GM23338 (cell line): ENCODE data around the gene EXOC3L4.

Source experiments
- CREB1 ChIP-seq: fragments of 250-450 bp; sonication (Bioruptor Pico); IDR thresholded peaks from 2 replicates; pipeline ENCODE4 v1.5.0; 2020; ENCODE audit warnings: low read depth, mild to moderate bottlenecking, moderate library complexity
- CTCF ChIP-seq, 2 experiments: fragments of 200-600 bp in 1 of 2; sonication (generic) in 1 of 2; conservative IDR thresholded peaks; 2 replicates each; pipeline versions ENCODE4 v1.5.1 to v1.6.1; 2016 to 2017; ENCODE audit warnings: antibody characterized with exemption in 2 of 2, low read depth in 2 of 2, mild to moderate bottlenecking in 2 of 2, moderate library complexity in 1 of 2
- EZH2 ChIP-seq: fragments of 200-600 bp; sonication (generic); IDR thresholded peaks from one replicate; pipeline ENCODE4 v1.8.0; 2017; ENCODE audit warnings: antibody characterized with exemption, mild to moderate bottlenecking, low read depth; ENCODE audit not compliant: unreplicated experiment
- EZH2phosphoT487 ChIP-seq: fragments of 200-600 bp; sonication (generic); IDR thresholded peaks from one replicate; pipeline ENCODE4 v1.8.1; 2018; ENCODE audit warnings: antibody characterized with exemption; ENCODE audit not compliant: unreplicated experiment
- JUNB ChIP-seq: IDR thresholded peaks from one replicate; pipeline ENCODE4 v1.6.1; 2016; ENCODE audit warnings: antibody characterized with exemption; ENCODE audit not compliant: unreplicated experiment
- NANOG ChIP-seq: IDR thresholded peaks from 2 replicates; pipeline ENCODE4 v1.6.1; 2016; ENCODE audit warnings: antibody characterized with exemption, borderline replicate concordance
- POLR2AphosphoS5 ChIP-seq: IDR thresholded peaks from 2 replicates; pipeline ENCODE4 v1.6.1; 2016; ENCODE audit warnings: antibody characterized with exemption, low read depth
- ZNF114 ChIP-seq: fragments of 250-450 bp; sonication (Bioruptor Pico); IDR thresholded peaks from 2 replicates; pipeline ENCODE4 v1.5.0; 2020; ENCODE audit warnings: mild to moderate bottlenecking, moderate library complexity
- ZNF331 ChIP-seq: fragments of 250-450 bp; sonication (Bioruptor Pico); IDR thresholded peaks from 2 replicates; pipeline ENCODE4 v1.5.0; 2020; ENCODE audit warnings: low read depth, mild to moderate bottlenecking, moderate library complexity
- ZNF462 ChIP-seq: fragments of 250-450 bp; sonication (Bioruptor Pico); IDR thresholded peaks from 2 replicates; pipeline ENCODE4 v1.5.0; 2020; ENCODE audit warnings: mild to moderate bottlenecking, moderate library complexity
- TF ChIP-seq, protein P1 (sequence below): IDR thresholded peaks from 2 replicates; pipeline ENCODE4 v1.6.1; 2016; ENCODE audit warnings: antibody characterized with exemption
- TF ChIP-seq, protein P2 (sequence below): IDR thresholded peaks from one replicate; pipeline ENCODE4 v1.6.1; 2018; ENCODE audit warnings: antibody characterized with exemption; ENCODE audit not compliant: unreplicated experiment

GRCh38 chr14:103107941-103108748, 13.6 kb downstream of the EXOC3L4 start:
- TF ChIP-seq, protein P1, sequence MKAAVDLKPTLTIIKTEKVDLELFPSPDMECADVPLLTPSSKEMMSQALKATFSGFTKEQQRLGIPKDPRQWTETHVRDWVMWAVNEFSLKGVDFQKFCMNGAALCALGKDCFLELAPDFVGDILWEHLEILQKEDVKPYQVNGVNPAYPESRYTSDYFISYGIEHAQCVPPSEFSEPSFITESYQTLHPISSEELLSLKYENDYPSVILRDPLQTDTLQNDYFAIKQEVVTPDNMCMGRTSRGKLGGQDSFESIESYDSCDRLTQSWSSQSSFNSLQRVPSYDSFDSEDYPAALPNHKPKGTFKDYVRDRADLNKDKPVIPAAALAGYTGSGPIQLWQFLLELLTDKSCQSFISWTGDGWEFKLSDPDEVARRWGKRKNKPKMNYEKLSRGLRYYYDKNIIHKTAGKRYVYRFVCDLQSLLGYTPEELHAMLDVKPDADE = no peak
- TF ChIP-seq CTCF (conservative IDR thresholded peaks at IDR 0.05; ENCODE audit: low read depth in 2 of 2) = no peak
- no peak for TF ChIP-seq POLR2AphosphoS5
- TF ChIP-seq, protein P2, sequence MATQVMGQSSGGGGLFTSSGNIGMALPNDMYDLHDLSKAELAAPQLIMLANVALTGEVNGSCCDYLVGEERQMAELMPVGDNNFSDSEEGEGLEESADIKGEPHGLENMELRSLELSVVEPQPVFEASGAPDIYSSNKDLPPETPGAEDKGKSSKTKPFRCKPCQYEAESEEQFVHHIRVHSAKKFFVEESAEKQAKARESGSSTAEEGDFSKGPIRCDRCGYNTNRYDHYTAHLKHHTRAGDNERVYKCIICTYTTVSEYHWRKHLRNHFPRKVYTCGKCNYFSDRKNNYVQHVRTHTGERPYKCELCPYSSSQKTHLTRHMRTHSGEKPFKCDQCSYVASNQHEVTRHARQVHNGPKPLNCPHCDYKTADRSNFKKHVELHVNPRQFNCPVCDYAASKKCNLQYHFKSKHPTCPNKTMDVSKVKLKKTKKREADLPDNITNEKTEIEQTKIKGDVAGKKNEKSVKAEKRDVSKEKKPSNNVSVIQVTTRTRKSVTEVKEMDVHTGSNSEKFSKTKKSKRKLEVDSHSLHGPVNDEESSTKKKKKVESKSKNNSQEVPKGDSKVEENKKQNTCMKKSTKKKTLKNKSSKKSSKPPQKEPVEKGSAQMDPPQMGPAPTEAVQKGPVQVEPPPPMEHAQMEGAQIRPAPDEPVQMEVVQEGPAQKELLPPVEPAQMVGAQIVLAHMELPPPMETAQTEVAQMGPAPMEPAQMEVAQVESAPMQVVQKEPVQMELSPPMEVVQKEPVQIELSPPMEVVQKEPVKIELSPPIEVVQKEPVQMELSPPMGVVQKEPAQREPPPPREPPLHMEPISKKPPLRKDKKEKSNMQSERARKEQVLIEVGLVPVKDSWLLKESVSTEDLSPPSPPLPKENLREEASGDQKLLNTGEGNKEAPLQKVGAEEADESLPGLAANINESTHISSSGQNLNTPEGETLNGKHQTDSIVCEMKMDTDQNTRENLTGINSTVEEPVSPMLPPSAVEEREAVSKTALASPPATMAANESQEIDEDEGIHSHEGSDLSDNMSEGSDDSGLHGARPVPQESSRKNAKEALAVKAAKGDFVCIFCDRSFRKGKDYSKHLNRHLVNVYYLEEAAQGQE = no peak
- no peak for TF ChIP-seq EZH2phosphoT487
- TF ChIP-seq EZH2 = no peak
- TF ChIP-seq NANOG = no peak
- TF ChIP-seq ZNF462 = no peak
- no peak for TF ChIP-seq ZNF114
- no peak for TF ChIP-seq CREB1 (CRISPR knock-in tag)
- TF ChIP-seq JUNB = no peak
- TF ChIP-seq ZNF331 (CRISPR knock-in tag) = no peak
